NCI-H2196 treated with DMSO at 0.1 percent for 48 hours (cell line): ENCODE data around the gene TNXB.
"Not testable (repeated sequence)": the region's sequence is repeated elsewhere in the genome, so short reads cannot be mapped to it uniquely, and the experiment has no call there.

Source experiments
- DNase-seq: peaks from one replicate; lab custom pipeline; 2025; ENCODE audit not compliant: unreplicated experiment; lab: John Stamatoyannopoulos, UW

TNXB gene

GRCh38 chr6:32008616-32009015 is 100.5 kb downstream of the TNXB start:
- DNase-seq: not testable (repeated sequence)

GRCh38 chr6:32008037-32008436 is 101.1 kb downstream of the TNXB start:
- DNase-seq: not testable (repeated sequence)

DNA sequence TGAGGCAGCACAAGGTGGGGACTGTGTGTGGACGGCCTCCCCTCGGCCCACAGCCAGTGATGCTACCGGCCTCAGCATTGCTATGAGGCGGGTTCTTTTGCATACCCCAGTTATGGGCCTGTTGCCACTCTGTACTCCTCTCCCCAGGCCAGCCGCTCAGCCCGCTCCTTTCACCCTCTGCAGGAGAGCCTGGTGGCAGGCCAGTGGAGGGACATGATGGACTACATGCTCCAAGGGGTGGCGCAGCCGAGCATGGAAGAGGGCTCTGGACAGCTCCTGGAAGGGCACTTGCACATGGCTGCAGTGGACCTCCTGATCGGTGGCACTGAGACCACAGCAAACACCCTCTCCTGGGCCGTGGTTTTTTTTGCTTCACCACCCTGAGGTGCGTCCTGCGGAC is 102.1 kb downstream of the TNXB start:
- not testable (repeated sequence) for DNase-seq

- not testable (repeated sequence) for DNase-seq
Observed at GRCh38 chr6:32005991-32006529, 103.1 kb downstream of the TNXB start.

DNA sequence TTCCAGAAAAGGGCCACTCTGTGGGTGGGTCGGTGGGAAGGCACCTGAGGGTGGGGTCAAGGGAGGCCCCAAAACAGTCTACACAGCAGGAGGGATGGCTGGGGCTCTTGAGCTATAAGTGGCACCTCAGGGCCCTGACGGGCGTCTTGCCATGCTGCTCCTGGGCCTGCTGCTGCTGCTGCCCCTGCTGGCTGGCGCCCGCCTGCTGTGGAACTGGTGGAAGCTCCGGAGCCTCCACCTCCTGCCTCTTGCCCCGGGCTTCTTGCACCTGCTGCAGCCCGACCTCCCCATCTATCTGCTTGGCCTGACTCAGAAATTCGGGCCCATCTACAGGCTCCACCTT is 103.6 kb downstream of the TNXB start:
- not testable (repeated sequence) for DNase-seq

GRCh38 chr6:32004864-32005537 is 104.1 kb downstream of the TNXB start:
- not testable (repeated sequence) for DNase-seq

DNA sequence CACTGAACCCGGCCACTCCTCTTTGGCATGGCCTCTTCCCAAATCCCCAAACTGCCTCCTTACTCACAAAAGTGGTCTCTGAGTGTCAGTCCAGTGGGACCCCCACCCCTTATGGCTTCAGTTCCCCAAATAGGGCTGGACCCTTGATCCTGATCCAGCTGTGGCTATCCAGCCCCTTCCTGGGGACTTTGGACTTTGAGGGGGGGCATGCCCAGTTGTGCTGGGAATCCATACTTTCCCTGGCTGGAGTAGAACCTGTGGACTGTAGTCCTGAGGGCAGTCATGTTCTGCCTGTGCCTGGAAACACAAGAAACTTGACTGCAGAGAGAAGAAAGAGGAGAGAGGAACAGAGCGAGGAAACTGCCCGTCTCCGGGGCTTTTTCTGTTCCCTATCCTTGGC is 104.7 kb downstream of the TNXB start:
- DNase-seq: not testable (repeated sequence)

- DNase-seq: not testable (repeated sequence)
Observed at GRCh38 chr6:32003301-32003700, 105.8 kb downstream of the TNXB start.

DNA sequence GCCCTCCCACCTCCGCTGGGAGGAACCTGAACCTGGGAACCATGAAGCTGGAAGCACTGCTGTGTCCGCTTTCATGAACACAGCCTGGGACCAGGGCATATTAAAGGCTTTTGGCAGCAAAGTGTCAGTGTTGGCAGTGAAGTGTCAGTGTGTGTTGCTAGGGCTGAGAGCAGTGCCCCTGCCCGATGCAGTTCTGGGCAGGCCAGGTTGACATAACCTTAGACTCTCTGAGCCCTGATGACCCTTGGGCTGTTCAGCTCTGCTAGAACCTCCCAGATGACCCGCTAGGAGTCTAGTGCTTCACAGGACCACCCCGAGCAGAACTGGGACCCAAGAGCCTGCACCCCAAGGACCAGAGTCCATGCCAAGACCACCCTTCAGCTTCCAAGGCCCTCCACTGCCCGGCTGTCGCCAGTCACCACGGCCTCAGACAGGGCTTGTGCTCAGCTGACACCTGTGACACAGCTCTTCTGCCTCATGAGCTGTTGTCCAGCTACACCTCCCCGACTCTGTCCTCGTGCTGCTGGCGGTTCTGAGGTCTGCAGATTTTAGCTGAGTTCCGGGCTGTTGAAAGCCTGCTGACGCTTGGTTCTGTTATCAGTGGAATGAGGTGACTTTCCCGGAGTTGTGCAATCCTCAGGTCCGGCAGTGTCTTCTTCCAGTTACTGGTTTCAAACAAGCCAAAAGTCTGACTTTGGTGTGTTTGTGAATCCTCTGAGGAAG is 106.4 kb downstream of the TNXB start:
- not testable (repeated sequence) for DNase-seq

DNA sequence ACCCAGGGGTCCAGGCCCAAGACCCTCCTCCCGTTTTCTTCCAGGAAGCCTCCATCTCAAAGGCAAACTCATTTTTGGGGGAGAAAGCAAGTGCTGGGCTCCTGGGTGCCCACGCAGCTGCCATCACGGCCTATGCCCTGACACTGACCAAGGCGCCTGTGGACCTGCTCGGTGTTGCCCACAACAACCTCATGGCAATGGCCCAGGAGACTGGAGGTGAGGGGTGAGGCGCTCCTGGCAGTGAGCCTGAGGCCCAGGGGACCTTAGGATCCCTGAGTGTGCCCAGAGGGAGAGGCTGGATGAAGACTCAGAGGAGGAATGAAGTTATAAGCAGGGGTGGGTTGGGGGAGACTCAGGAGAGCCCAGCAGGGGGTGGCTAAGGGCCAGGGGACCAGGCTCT is 112.8 kb downstream of the TNXB start:
- DNase-seq: not testable (repeated sequence)

DNA sequence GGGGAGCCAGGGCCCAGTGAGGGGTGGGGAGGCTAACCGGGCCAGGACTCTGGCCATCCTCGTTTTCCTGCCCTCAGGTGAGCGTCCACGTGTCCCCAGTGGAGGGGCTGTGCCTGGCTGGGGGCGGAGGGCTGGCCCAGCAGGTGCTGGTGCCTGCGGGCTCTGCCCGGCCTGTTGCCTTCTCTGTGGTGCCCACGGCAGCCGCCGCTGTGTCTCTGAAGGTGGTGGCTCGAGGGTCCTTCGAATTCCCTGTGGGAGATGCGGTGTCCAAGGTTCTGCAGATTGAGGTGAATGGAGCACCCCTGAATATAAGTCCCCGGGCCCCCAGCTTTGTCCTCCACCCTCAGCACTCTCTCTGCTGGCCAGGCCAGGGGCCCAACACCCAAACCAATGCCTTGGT is 114.7 kb downstream of the TNXB start:
- not testable (repeated sequence) for DNase-seq
